Measurements from ENCODE around the gene TMEM179B.

The TMEM179B gene

DNA sequence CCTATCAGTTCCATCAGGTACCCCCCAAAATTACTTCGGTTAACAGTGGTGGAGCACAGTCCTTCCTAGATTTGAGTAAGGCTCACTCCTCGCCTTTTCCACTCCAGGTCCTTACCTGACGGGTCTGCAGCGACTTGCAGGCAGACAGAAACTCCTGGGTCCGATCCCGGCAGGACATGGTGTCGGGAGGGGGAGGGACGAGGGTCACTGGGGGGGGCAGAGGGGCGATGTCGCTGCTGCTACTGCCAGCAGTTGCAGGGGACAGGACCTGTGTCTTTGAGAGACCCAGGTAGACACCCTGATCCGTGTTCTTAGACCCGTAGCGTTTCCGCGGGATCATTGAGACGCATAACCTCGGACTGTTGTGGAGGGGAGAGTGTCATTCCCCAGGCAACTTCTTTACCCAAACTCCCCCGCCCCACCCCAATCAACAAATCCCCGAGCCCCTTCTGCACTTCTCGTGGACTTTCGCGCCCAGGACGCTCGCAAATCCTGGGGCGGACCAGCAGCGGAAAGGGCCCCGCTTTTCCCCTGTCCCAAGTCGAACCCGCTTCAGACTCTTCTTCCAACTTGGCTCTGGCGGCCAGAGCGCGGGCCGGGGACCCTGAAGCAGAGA, 43.8 kb downstream of the TMEM179B start:
- TF ChIP-seq SIN3A (IDR thresholded peaks at IDR 0.05; ENCODE audit: borderline replicate concordance, insufficient read depth, low read length) (no peak), POLR2AphosphoS5 (IDR thresholded peaks at IDR 0.05; ENCODE audit: low read depth, low read length) (no peak), FOXP2 (optimal IDR thresholded peaks at IDR 0.05; ENCODE audit: borderline replicate concordance, extremely low read depth, extremely low read length, insufficient read depth) (no peak), TAF1 (IDR thresholded peaks at IDR 0.05; ENCODE audit: borderline replicate concordance, insufficient read depth, low read length) (no peak)
- TF ChIP-seq, protein P1, sequence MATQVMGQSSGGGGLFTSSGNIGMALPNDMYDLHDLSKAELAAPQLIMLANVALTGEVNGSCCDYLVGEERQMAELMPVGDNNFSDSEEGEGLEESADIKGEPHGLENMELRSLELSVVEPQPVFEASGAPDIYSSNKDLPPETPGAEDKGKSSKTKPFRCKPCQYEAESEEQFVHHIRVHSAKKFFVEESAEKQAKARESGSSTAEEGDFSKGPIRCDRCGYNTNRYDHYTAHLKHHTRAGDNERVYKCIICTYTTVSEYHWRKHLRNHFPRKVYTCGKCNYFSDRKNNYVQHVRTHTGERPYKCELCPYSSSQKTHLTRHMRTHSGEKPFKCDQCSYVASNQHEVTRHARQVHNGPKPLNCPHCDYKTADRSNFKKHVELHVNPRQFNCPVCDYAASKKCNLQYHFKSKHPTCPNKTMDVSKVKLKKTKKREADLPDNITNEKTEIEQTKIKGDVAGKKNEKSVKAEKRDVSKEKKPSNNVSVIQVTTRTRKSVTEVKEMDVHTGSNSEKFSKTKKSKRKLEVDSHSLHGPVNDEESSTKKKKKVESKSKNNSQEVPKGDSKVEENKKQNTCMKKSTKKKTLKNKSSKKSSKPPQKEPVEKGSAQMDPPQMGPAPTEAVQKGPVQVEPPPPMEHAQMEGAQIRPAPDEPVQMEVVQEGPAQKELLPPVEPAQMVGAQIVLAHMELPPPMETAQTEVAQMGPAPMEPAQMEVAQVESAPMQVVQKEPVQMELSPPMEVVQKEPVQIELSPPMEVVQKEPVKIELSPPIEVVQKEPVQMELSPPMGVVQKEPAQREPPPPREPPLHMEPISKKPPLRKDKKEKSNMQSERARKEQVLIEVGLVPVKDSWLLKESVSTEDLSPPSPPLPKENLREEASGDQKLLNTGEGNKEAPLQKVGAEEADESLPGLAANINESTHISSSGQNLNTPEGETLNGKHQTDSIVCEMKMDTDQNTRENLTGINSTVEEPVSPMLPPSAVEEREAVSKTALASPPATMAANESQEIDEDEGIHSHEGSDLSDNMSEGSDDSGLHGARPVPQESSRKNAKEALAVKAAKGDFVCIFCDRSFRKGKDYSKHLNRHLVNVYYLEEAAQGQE (IDR thresholded peaks at IDR 0.05; ENCODE audit: insufficient read depth in 1 of 2, low read depth in 2 of 2, low read length in 2 of 2), result no peak

DNA sequence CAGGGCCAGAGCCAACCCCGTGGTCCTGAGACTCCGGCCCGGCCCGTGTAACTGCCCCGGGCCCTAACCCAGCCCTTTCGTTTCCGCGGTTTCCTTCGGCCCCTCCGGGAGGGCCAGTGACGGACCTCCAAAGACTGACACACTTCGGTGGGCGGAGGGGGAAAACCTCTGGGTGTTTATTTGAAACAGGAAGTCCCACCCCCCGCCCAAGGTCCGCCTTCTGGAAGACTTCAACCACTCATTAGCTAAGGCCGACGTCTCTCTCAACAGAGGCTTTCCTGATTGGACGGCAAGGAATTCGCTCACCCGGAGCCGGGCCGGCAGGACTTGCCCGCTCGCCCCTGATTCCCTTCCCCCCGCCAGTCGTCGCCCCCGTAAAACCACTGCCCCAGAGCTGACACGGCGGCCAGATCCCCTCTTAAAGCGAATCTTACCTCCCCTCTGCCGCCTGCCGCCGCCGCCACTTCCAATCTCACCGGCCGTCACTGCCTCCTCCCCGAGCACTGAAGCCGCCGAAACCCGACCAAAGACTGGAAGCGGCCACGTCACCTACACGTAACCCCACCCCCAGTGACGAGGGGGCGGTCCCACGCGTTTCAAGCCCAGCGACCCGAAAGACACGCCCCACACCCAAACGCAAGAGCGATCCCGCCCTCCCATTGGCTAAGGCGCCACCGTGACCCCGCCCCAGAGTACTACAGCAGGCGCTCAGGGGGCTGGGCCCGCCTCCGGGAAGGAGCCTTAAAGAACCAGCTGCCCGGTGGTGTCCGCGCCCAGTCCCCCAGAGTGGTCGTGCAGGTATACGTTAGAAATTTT, 44.5 kb downstream of the TMEM179B start, which contains the start of gene STX5:
TSS of gene STX5 (minus strand) at position 532 of the 816 bp plus-strand sequence. CDS start 808 bp downstream, outside the sequence.
- peak; percentile 98 for TF ChIP-seq POLR2AphosphoS5 (IDR thresholded peaks at IDR 0.05; ENCODE audit: low read depth, low read length)
- TF ChIP-seq, protein P1 (IDR thresholded peaks at IDR 0.05; ENCODE audit: insufficient read depth in 1 of 2, low read depth in 2 of 2, low read length in 2 of 2), result no peak
- TF ChIP-seq FOXP2 (optimal IDR thresholded peaks at IDR 0.05; ENCODE audit: borderline replicate concordance, extremely low read depth, extremely low read length, insufficient read depth), result peak; percentile 67
- peak; percentile 85; the same call in 1 of the 2 replicates for TF ChIP-seq SIN3A (IDR thresholded peaks at IDR 0.05; ENCODE audit: borderline replicate concordance, insufficient read depth, low read length)
- peak; percentile 76; the same call in 1 of the 2 replicates for TF ChIP-seq TAF1 (IDR thresholded peaks at IDR 0.05; ENCODE audit: borderline replicate concordance, insufficient read depth, low read length)

DNA sequence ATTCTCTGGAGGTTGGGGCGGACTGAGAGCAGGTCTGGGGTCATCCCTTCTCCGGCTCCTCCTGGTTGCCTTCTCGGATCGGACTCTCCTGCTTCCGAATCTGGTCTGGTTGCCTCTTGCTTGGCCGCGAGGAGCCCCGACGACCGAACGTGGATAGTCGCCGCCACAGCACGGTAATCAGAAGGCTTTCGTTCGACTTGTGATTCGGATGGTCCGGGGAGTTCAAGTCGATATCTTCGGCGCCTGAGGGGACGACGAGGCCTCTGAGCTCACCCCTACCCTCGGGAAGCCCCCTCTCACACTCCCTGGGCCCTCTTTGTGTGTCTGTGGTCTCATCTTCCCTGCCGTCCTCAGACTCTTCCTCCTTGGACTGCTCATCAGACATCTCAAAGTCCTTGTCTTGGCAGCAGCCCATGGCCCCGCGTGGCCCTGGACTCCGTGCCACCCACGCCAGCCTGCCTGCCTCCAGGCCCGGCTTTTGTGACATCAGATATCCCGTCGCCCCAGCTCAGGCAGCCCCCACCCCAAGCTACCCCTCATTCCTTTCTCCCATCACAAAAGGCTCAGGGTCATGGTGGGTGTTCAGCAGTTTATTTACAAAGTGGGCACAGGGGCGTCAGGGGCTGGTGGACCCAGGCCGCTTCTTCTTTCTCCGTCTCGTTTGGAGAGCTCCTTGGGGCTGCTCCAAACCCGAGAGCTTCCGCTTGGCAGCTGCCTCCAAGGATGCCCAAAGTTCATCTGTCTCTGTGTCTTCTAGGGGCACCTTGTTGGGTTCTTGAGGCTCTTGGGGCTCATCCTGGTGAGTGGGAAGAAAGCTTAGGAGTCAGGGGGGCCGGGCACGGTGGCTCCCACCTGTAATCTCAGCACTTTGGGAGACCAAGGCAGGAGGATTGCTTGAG, 45.4 kb downstream of the TMEM179B start, which contains the start of gene TEX54:
TSS of gene TEX54 (minus strand) at position 506 of the 899 bp plus-strand sequence.
- TF ChIP-seq TAF1 (IDR thresholded peaks at IDR 0.05; ENCODE audit: borderline replicate concordance, insufficient read depth, low read length), result no peak
- TF ChIP-seq FOXP2 (optimal IDR thresholded peaks at IDR 0.05; ENCODE audit: borderline replicate concordance, extremely low read depth, extremely low read length, insufficient read depth), result no peak
- TF ChIP-seq POLR2AphosphoS5 (IDR thresholded peaks at IDR 0.05; ENCODE audit: low read depth, low read length), result no peak; the same call in 1 of the 2 replicates
- TF ChIP-seq, protein P1 (IDR thresholded peaks at IDR 0.05; ENCODE audit: insufficient read depth in 1 of 2, low read depth in 2 of 2, low read length in 2 of 2), result no peak
- TF ChIP-seq SIN3A (IDR thresholded peaks at IDR 0.05; ENCODE audit: borderline replicate concordance, insufficient read depth, low read length), result no peak; the same call in 1 of the 2 replicates

DNA sequence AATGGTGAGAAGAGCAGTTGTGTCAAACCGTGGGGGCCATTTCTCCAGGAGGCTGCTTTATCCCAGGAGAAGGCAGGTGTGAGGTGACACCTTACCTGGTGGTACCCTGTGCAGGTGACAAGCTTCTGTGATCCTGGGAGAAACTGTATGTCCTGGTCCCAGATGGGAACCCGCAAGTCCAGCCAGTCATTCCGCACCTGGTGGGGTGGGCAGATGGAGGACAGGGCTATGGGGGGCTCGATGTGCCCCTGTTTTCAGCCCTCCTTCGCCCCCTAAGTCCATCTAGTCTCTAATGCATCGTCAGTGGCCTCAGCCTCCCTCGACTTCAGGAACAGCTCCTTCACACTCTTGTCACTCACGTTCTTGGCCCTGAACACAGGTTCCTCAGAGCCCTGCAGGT, 48.1 kb downstream of the TMEM179B start:
- TF ChIP-seq, protein P1 (IDR thresholded peaks at IDR 0.05; ENCODE audit: insufficient read depth in 1 of 2, low read depth in 2 of 2, low read length in 2 of 2), result no peak
- TF ChIP-seq SIN3A (IDR thresholded peaks at IDR 0.05; ENCODE audit: borderline replicate concordance, insufficient read depth, low read length) (no peak), POLR2AphosphoS5 (IDR thresholded peaks at IDR 0.05; ENCODE audit: low read depth, low read length) (no peak), TAF1 (IDR thresholded peaks at IDR 0.05; ENCODE audit: borderline replicate concordance, insufficient read depth, low read length) (no peak), FOXP2 (optimal IDR thresholded peaks at IDR 0.05; ENCODE audit: borderline replicate concordance, extremely low read depth, extremely low read length, insufficient read depth) (no peak)
